Measurements from ENCODE around the gene PDLIM1. TPM values are rescaled to one million over a fixed set of nuclear protein-coding genes. Genes with fewer than 3 reads are reported as not detected.

Gene PDLIM1
- total and polyA plus RNA-seq, 2 of the 8 experiments (the other 6 are each of a cell fraction or from before 2014, with no cell fraction given): 169 to 245 TPM

DNA sequence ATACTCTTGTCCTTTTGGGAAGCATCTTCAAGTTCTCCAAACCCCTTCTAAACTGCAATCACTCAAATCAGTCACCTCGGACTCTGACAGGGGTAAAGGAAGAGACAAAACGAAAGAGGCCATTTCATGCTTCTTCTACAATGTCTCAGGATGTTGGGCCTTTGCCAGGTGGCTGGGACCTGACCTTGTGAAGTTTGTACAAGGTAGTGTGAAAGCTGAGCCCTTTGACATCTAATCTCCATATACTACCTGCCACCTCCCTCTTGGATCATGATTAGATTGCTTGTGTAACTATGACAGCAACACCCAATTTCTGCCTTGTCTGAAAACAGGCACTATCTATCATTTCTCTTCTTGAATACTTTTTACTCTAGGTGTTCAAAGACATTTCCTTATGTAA, 35.1 kb upstream of the PDLIM1 start:
- DNase-seq (ENCODE audit: low read depth in 1 of 2, low spot score in 2 of 2) (no peak), FAIRE-seq (no peak)
- H3K9ac ChIP-seq (replicated peaks in 1 of 4; ENCODE audit: extremely low read depth in 1 of 4, low read depth in 3 of 4, low read length in 3 of 4): no peak overlapping the region
- H3K4ac ChIP-seq (replicated peaks; ENCODE audit: insufficient read length, low read depth, low read length): no peak overlapping the region
- no peaks in the 10 kb centered on the region for H4K20me1 ChIP-seq (replicated peaks in 1 of 2; ENCODE audit: control insufficient read depth in 1 of 2, insufficient read depth in 2 of 2, low read length in 2 of 2)
- TF ChIP-seq RNF2 (IDR thresholded peaks at IDR 0.05; ENCODE audit: borderline replicate concordance, low read depth, low read length, missing control alignments, poor library complexity, severe bottlenecking): no peak
- no peak for TF ChIP-seq CTBP2 (IDR thresholded peaks at IDR 0.05; ENCODE audit: borderline replicate concordance, insufficient read depth, insufficient read length, low read length)
- H3K27ac ChIP-seq (ENCODE audit: low read depth, low read length): no peak overlapping the region
- H3K4me2 ChIP-seq (ENCODE audit: insufficient read depth in 1 of 2, low read depth in 2 of 2, low read length in 2 of 2): no peak overlapping the region
- ChIA-PET CTCF (ENCODE audit: partially characterized antibody) (interaction anchor here (1.0 to 1.6 kb wide), 3 partner anchors 10 to 37 kb away, joined by 3 to 4 read pairs (median 4); no protein-coding TSS in a partner anchor), POLR2A (ENCODE audit: partially characterized antibody) (no interaction called here)
- no peak overlapping the region for H2BK120ac ChIP-seq (replicated peaks; ENCODE audit: low read depth, low read length)
- H3K4me1 ChIP-seq (replicated peaks in 1 of 4; ENCODE audit: control insufficient read depth in 3 of 4, insufficient read depth in 4 of 4, low read length in 3 of 4): peaks cover 0 to 2% (median 0%) of the 10 kb centered on the region in 4 experiments; a peak in 1 of 7 replicates
- no peak overlapping the region for H2AFZ ChIP-seq (ENCODE audit: low read length)
- H4K5ac ChIP-seq (ENCODE audit: insufficient read length, low read depth, low read length): no peak overlapping the region
- H3K79me2 ChIP-seq (ENCODE audit: control insufficient read depth in 1 of 2, insufficient read depth in 2 of 2, low read length in 2 of 2): no peaks in the 10 kb centered on the region
- H3K4me3 ChIP-seq (ENCODE audit: extremely low read depth in 1 of 4, insufficient read depth in 2 of 4, low read depth in 3 of 4, low read length in 4 of 4): no peak overlapping the region
- H3K23me2 ChIP-seq (ENCODE audit: low read depth, low read length): no peaks in the 10 kb centered on the region
- no peak overlapping the region for H4K91ac ChIP-seq (replicated peaks; ENCODE audit: insufficient read length, low read length)
- H3K14ac ChIP-seq (ENCODE audit: insufficient read length): no peak overlapping the region
- H2BK12ac ChIP-seq (ENCODE audit: low read depth, low read length): no peak overlapping the region
- H3K9me3 ChIP-seq (ENCODE audit: insufficient read depth in 2 of 2, low read depth in 1 of 2, low read length in 1 of 2): no peaks in the 10 kb centered on the region
- WGBS, 2 experiments (ENCODE audit: extremely low coverage in 1 of 2, insufficient coverage in 1 of 2, insufficient read length in 1 of 2, insufficient replicate concordance in 2 of 2, low coverage in 1 of 2, low lambda C conversion rate in 2 of 2, missing lambda C conversion rate in 1 of 2): 85% methylated on average over 2 of the region's 2 CpGs; no CpG with 5 or more reads in 1 of the 2 experiments
- no peak overlapping the region for H2BK15ac ChIP-seq (ENCODE audit: low read length)
- H3K27me3 ChIP-seq (replicated peaks in 1 of 4; ENCODE audit: control insufficient read depth in 3 of 4, extremely low read depth in 1 of 4, insufficient read depth in 3 of 4, low read length in 3 of 4): no peaks in the 10 kb centered on the region
- H4K8ac ChIP-seq (ENCODE audit: extremely low read depth, insufficient read depth, low read length): no peak overlapping the region
- no peak overlapping the region for H3K23ac ChIP-seq (ENCODE audit: insufficient read length)
- no peak overlapping the region for H3K56ac ChIP-seq (replicated peaks; ENCODE audit: insufficient read length, low read depth, low read length)
- no peak overlapping the region for H2BK5ac ChIP-seq (ENCODE audit: low read depth, low read length)
- no peak overlapping the region for H2AK5ac ChIP-seq (ENCODE audit: low read depth, low read length)
- no peak overlapping the region for H3K18ac ChIP-seq (ENCODE audit: extremely low read depth, low read length)
- peaks cover 0 to 4% (median 0%) of the 10 kb centered on the region in 4 experiments; a peak in 3 of 8 replicates for H3K36me3 ChIP-seq (ENCODE audit: control insufficient read depth in 2 of 4, insufficient read depth in 4 of 4, low read length in 3 of 4)
- no peaks in the 10 kb centered on the region for H3K79me1 ChIP-seq (ENCODE audit: low read depth, low read length)
- no peak overlapping the region for H2BK20ac ChIP-seq (ENCODE audit: low read length)

All from H1 (cell line).